GM18870 (cell line): Measurements from ENCODE around the gene ESM1.
"Not testable (repeated sequence)": the region's sequence is repeated elsewhere in the genome, so short reads cannot be mapped to it uniquely, and the experiment has no call there.

Source experiments
- ATAC-seq: cut with Tn5 transposase; IDR thresholded peaks from one replicate; pipeline ENCODE4 v1.9.1; 2021; ENCODE audit warnings: moderate library complexity; ENCODE audit not compliant: unreplicated experiment

Gene ESM1

GRCh38 chr5:54985301-54986268 lies at the start of gene ESM1:
Gene ESM1, minus strand, starts transcription at chr5:54985593. Its CDS starts 76 bp downstream, at chr5:54985517.
- no peak for ATAC-seq

- ATAC-seq, result no peak
These were observed 48.2 kb upstream of the ESM1 start for GRCh38 chr5:55033568-55033967.

- ATAC-seq, result no peak
These were observed 46.1 kb upstream of the ESM1 start for GRCh38 chr5:55031492-55031891.

- no peak for ATAC-seq
These were observed 45.4 kb upstream of the ESM1 start for GRCh38 chr5:55030676-55031369.

GRCh38 chr5:55030220-55030619 lies 44.8 kb upstream of the ESM1 start:
- ATAC-seq, result no peak

DNA sequence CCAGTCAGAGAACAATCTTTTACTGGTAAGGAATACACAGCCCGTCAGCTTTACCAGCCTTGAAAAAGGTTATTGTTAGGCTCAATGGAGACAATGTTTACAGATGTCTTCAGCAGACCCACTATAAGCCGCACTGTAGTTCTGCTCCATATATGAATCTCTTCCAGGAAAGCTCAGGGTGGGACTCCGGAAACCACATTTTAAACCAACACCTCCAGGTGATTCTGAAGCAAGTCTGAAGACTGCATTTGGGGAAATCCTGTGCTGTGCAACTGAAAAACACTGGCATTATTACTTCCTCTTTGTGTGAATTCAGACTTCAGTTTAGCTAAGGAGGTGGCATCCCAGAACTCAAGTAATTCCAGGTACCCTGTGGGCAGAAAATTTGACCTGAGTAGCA lies 42.2 kb upstream of the ESM1 start:
- no peak for ATAC-seq

- no peak for ATAC-seq
These were observed 37.1 kb upstream of the ESM1 start for GRCh38 chr5:55022450-55022849.

- ATAC-seq, result no peak
These were observed 36.4 kb upstream of the ESM1 start for GRCh38 chr5:55021821-55022220.

DNA sequence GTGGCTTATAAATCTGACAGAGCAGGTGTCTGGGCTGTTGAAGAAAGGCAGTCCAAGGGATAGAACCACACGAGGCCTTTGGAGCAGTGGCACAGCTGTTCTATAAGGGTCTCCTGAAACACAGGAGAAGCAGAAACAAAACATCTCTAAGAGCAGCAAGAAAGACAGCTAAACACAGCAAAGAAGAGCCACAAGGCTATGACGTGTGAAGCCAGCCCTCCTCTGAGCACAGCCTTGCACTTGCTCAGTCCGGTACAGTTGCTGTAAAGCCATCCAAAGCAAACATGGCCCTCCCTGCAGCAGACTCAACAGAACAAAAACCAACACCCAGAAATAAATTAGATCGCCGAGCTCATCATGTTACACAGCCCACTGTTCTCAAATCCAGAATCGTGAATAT lies 36.0 kb upstream of the ESM1 start:
- no peak for ATAC-seq

DNA sequence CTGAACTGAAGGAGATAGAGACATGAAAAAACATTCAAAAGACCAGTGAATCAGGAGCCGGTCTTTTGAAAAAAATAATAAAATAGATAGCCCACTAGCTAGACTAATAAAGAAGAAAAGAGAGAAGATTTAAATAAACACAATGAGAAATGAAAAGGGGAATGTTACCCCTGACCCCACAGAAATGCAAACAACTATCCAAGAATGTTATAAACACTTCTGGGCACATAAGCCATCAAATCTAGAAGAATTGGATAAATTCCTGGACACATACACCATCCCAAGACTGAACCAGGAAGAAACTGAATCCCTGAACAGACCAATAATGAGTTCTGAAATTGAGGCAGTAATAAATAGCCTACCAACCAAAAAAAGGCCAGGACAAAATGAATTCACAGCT lies 24.8 kb upstream of the ESM1 start:
- not testable (repeated sequence) for ATAC-seq

DNA sequence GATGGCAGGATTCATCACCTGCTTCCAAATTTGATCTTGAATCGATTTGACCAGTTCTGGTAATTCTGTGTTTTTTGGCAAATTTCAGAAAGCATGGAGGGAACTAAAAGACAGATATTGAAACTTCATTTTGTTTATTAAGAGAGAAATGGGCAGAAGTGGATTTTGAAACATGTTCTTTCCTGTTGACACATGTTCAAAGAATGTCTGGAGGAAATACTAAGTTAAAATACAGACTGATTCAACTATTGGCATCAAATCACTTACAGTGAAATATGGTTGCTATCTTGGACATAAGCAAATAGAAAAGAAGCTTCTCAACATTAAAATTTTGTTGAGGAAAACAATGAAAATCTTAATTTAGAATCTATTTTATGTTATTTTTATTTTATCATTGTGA lies 19.3 kb upstream of the ESM1 start:
- ATAC-seq, result no peak

GRCh38 chr5:55003432-55004065 lies 18.2 kb upstream of the ESM1 start:
- no peak for ATAC-seq

DNA sequence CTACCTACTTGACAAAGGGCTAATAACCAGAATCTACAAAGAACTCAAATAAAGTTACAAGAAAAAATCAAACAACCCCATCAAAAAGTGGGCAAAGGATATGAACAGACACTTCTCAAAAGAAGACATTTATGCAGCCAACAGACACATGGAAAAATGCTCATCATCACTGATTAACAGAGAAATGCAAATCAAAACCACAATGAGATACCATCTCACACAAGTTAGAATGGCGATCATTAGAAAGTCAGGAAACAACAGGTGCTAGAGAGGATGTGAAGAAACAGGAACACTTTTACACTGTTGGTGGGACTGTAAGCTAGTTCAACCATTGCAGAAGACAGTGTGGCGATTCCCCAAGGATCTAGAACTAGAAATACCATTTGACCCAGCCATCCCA lies 16.8 kb upstream of the ESM1 start:
- ATAC-seq, result not testable (repeated sequence)

DNA sequence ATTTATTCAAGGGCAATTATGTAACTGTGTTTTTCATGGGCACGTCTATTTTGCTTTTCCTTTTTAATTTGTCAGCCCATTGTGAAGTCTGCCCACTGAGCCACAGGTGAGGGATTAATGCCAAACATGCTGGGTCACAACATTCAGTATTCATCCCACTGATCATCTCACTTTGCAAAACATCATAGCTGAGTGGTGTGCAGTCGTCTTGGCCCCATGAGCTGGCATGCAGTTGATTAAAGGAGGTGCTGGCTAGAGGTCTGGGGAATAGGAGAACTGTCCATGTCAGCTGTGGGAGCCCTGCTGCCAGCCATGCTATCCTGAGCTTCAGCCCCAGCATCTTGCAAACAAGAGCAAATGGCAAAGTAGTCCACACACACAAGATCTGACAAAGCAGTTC lies 11.7 kb upstream of the ESM1 start:
- ATAC-seq, result no peak

DNA sequence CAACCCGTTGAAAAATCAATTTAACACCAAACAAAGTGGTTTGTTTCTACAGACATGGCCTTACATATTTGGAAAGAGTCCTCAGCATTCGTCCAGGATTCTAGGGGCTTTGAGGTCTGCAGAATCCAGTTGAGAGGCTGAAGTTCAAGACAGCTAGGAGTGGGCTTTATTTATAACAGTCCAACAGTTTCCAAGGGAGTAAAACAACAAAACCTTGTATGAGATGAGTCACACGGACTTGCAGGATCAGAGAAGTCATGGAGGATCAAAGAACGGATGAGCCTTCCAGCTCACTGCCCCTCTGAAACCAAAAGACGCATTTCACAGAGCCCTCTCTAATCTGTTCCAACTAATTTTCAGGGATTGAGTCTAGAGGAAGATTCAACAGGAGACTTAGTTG lies 11.1 kb upstream of the ESM1 start:
- no peak for ATAC-seq

DNA sequence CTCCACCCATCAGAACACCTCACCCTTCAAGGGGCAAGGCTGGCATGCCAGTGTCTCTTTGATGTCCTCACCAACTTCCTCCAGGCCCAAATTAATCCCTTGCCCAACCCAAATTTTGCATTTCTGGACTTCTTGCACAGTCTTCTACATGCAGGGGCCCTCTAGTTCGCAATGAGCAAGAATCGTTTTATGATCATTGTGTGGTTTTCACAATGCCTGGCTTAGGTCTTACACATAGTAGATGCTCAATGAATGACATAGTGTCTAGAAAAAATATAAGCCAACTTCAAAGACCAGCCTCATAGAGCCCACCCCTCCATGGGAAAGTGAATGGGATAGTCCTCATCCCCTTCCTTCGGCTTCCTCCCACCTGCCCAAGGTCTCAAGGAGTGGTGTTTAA lies 9.8 kb upstream of the ESM1 start:
- no peak for ATAC-seq

GRCh38 chr5:54994628-54995027 lies 9.2 kb upstream of the ESM1 start:
- no peak for ATAC-seq

DNA sequence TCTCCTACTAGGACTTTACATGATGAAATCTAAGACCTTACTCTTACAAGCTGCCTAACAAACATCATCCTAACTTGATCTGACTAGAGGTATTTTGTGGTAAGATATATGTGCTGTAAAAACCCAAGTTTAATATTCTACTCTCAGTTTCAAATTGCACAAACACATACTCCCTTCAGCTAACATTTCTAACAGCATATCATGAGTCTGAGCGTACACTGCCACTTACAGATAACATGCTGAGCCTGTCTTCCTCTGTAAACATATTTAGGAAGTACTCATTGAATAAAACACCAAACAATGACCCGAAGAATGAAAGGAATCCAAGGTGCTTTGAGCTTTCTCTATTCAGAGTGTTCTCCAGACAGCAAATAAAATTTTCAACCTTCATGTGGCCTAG lies 7.9 kb upstream of the ESM1 start:
- no peak for ATAC-seq

- no peak for ATAC-seq
These were observed 6.0 kb upstream of the ESM1 start for GRCh38 chr5:54991416-54991815.

DNA sequence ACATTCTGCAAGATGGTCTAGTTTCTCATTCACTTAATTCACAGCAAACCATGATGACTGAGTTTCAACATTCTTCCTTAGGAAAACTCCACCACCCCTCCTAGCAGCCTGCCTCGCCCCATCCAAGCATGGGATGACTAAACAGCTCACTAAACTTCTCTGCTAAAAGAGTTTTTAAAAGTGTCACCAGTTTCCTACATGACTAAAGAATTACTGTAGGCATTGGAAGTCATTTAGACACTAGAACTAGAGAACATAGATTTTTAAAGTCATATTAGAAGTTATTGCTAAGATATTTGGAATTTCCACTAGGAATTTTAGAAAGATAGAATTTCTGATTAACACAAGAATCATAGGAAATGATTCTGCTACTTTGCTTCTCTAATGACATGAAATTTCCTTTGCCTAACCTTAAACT lies 5.5 kb upstream of the ESM1 start:
- ATAC-seq, result no peak

DNA sequence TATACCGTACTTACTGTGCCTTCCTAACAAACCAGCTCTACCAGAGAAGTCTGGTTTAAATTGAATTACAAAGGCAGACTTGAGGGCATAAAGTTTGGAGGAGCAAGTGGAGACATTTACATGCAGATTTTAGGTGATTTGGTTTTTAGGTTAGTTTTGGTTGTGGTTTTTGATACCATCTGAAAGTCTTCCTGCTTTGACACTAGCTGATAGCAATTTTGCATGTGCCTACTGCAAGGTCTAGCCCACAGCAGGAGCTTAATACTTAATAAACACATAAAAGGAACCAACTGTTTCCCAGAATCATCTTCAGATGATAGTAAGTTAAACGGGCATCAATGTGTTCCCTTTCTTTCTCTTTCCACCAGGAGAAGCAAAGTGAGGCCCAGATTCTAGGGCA lies 3.4 kb upstream of the ESM1 start:
- no peak for ATAC-seq

DNA sequence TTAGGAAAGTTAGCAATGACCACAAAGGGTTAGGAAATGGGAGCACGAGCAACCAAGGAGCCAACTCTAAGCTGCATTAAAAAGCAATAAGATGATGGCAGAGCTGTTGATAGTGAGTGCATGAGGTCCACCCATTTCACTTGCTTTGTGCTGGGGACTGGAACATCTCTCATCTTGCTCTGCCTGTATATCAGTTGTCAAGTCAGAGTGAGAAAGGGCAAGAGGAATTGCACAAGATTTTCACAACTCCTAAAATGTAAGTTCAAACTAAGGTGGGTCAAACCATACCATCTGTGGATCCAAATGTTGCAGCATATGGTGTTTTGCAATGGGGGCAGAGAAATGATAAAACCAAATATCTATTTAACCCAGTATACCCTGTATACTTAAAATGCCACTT lies 2.8 kb upstream of the ESM1 start:
- no peak for ATAC-seq
